COLO668 (cell line): ENCODE measurements around the gene RNF152.

Experiments used
- DNase-seq: peaks from one replicate; lab custom pipeline; 2025; ENCODE audit not compliant: unreplicated experiment; lab: John Stamatoyannopoulos, UW

The RNF152 gene

GRCh38 chr18:61894751-61895524 lies 2.1 kb upstream of the RNF152 start:
- no peak for DNase-seq

DNA sequence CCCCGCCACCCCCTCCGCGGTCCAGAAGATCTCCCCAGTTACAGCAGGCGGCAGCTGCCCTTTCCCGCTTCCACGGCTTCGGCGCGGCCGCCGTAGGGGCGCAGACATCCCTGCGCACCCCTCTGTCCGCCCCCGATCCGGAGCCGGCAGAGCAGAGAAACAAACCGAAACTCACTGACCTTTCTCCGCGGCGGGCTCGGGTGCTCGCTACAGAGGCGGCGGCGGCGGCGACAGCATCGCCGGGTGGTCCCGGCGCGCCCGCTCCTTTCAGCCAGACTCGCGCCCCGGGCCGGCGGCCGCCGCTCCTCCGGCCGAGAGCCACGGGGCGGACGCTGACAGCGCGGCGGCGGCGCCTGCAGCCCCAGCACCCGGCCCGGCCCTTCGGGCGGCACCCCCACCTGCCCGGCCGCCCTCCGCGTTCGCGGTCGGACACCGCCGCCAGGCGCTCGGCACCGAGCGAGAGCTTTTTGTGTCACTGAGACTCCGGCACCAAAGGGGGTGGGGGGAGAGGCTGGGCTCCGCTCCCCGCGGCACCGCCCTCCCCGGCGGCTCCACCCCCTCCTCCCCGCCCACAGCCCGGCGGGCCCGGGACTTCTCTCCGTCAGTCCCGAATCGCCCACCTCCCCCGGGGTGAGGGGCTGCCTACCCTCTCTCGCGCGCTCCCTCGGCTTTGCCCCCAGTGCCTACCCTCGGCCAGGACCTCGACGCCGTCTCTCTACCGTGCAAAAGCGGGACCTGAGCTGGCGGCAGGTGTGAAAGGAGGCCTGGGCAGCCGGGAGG lies 1.4 kb upstream of the RNF152 start:
- peak; percentile 82 for DNase-seq

DNA sequence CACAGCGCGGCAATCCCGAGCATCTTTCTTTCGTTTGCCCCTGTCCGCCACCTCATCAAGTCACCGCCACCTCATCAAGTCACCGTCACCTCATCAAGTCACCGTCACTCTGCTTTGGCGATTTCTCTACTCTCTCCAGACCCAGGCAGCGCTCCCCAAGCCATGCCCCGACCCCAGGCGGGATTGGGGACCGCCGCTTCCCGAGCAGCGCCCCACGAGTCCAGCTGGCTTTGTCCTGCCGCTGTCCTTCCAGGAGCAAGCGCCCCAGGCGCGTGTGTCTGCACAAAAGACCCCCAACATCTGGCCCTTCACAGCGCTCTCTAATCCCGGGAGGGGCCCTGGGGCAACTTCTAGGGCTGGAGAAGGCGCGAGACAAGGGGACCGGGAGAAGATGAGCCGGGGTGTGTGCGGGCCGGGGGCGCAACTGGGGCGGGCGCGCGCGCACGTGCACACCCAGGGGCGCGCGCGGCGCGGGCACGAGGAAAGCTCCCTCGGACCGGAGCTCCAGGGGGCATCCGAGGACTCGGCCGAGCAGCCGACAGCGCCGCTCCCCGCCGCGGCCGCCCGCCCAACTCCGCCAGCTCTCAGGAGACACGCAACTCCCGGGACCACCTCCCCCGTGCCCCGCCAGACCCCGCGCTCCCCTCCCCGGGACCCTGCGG lies 633 bp upstream of the RNF152 start:
- peak; percentile 70 for DNase-seq

- DNase-seq = no peak
Observed at GRCh38 chr18:61891894-61892293, 913 bp downstream of the RNF152 start.

- DNase-seq = no peak
Observed at GRCh38 chr18:61891271-61891670, 1.5 kb downstream of the RNF152 start.

DNA sequence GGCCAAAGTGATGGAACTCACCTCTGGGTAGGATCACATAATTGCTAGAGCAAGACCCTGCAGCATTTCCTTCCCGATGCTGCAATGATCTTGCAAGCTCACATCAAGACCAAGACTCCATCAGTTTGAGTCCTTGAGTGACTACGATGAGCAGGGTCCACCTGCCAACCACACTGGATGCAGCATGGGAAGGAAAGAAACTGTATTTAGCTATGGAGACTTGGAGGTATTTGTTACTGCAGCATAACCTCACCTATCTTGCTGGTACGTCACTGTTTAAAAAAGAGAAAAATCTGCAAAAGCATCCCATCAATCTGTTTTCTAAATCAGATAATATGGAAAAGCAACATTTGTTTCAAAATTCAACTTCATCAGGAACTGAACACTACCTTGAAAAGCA lies 2.5 kb downstream of the RNF152 start:
- DNase-seq = no peak

GRCh38 chr18:61889541-61889940 lies 3.3 kb downstream of the RNF152 start:
- DNase-seq = no peak

GRCh38 chr18:61888622-61889021 lies 4.2 kb downstream of the RNF152 start:
- DNase-seq = no peak

DNA sequence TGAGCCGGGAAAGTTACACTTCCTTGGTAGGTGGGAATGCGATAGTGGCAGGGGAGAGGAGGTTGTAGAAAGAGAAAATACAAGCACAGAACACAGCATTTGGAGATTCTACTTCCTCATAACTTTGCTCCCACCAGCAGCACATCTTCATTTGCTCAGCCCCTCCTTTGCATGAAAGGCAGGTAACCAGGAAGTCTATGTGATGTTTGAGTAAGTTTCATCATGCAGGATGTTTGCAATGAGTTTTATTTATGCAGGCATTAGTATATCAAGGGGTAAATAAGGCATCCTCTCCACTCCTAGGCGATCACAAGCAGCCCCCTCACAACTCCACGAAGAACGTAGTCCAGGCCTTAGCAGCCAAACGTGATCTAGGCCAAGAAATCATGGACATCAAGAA lies 5.0 kb downstream of the RNF152 start:
- DNase-seq = no peak

DNA sequence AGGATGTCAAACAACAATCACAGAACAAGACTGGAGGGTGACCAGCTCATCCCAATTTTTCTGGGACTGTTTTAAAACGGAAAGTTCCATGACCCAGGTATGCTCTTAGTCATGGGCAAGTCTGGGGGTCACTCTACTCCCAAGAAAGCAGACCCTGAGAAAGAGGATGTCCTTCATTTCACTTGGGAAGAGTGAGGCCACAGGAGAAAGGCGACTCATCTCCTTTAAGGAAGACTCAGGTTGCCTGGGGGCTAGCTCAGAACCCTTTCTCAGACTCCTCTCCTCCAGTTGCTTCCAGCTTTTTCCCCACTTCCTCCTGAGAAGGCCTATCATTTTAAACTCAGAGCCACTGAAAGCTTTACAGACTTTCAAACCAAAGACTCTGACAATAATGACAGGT lies 9.3 kb downstream of the RNF152 start:
- DNase-seq = no peak

DNA sequence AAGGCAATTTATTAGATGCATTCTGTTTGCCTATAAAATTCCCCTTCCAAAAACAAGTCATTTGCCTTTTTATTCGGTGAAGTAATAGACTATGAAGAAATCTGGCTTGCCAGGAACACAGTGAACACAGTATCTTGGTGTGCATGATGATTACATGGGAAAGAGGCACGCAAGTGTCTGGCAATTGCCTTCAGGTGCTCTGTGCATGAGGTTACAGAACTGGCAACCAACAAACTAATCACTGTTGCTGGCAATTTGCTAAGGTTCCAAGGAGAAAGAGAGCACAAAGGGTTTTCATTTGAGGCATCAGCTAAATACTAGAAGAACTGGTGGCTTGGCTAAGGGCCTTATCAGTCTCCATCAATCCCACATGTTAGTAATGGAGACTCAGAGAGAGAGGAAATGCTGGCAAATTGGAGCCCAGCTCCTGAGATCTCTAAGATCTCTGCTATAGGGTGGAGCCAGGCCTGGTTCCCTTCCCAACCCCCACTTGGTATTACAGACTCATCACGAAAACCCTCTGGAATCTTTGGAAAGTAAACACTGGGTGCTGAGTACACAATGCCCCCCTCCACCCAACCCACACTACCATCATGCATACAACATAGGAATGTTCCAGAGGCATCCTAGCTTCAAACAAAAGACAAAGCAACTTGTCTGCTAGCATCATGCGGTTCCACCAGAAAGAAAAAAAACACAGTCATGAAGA lies 10.4 kb downstream of the RNF152 start:
- no peak for DNase-seq

- no peak for DNase-seq
Observed at GRCh38 chr18:61876899-61877298, 15.9 kb downstream of the RNF152 start.

DNA sequence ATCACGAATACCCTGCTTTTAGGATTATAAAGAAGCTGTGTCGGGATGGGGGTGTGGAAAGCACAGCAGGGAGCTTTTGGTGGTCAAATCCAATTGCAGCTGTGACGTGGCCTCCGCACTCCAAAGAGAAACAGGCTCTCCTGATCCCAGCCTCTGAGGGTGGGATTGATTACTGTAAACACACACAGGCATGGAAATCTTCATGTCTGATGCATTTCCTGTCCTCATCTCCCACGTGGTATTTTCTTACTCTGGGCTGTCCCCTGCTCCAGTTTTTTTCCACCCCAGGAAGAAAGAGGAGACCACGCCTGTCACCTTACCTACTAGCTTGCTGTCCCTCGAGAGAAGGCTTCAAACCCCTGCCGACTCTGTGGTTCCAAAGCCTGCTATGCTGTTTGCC lies 22.7 kb downstream of the RNF152 start:
- DNase-seq = no peak

DNA sequence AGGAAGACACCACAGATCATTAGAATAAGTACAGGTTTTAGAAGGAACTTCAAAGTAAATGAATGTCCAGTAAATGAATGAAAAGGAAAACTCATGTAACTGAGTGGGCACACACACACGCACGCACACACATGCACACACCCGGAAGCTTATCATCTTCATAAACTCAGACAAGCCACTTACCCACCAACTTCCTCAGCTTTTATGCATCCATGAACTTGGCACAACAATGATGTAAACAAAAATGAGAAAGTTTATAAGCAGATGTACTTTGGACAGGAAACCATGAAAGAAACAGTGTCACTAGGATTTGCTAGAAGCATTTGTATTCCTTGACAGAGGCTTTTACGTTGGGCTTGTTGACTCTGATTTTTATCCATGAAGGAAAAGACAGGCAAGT lies 23.2 kb downstream of the RNF152 start:
- DNase-seq = no peak

DNA sequence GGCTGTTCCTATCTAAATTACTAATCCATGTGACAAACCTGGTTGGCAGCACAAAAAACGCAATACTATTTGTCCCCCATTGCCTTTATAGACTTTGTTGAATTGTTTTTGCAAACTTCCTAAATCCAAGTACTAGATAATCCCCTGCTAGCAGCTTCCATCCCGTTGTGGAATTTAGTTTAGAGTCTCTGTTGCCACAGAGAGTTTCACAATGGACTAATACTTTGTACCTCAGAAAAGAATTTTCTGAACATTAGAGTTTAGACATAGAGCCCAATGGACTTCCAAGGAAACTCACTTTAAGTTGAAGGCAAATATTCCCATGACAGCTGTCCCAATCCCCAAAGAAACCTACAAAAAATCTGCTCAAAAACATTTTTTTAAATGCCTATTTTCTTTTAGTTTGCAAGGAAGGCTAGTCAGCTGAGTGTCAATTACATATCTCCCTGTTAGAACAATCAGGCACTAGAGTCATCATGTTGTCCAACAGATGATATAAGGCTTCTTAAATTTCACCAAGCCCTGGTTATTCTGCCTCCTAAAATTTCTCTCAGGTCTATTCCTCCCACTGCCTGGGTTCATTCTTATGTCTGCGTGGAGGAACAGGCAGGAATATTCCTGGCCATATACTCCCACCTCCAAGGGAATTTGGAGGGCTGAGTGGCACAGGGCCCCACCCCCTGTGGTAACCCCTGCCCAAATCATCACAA lies 27.2 kb downstream of the RNF152 start:
- DNase-seq = no peak

GRCh38 chr18:61861372-61861771 lies 31.4 kb downstream of the RNF152 start:
- DNase-seq = no peak

DNA sequence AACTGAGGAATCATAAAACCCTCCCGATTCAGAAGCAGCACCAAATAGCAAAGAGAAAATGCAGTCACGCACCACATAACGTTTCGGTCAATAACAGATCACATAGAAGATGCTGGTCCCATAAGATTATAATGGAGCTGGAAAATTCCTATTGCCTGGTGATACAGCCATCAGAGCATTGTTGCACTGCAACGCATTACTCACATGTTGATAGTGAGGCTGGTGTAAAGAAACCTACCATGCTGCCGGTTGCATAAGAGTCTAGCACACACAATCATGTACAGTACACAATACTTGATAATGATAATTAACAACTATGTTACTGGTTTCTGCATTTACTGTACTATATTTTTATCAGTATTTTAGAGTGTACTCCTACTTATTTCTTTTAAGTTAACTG lies 32.5 kb downstream of the RNF152 start:
- DNase-seq = no peak

DNA sequence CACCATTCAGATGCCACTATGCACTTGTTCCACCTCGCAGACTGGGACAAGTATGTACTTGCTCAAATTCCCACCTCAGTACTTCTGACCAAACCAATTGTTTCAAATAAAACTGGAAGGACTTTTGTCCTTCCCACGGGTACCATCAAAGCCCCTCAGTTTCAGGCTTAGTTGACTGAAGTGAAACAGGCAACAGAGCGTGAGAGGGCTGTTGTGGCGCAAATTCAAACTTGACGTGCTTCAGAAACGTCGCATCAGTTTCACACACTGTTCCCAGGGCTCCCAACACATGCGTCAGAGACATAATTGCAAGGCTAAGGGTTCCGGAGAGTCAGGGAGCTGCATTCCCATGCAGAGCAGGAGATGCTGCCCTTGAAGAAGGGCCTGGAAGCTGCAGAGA lies 33.7 kb downstream of the RNF152 start:
- DNase-seq = no peak

- no peak for DNase-seq
Observed at GRCh38 chr18:61856678-61857077, 36.1 kb downstream of the RNF152 start.

GRCh38 chr18:61855449-61856378 lies 37.1 kb downstream of the RNF152 start:
- no peak for DNase-seq
